Measurements from ENCODE around the gene TMEM200B. TPM values are rescaled to one million over a fixed set of nuclear protein-coding genes. Genes with fewer than 3 reads are reported as not detected.
"Not testable (repeated sequence)": the region's sequence is repeated elsewhere in the genome, so short reads cannot be mapped to it uniquely, and the experiment has no call there.

The TMEM200B gene
- total RNA-seq, 1 experiment from 2014 or later: not detected

DNA sequence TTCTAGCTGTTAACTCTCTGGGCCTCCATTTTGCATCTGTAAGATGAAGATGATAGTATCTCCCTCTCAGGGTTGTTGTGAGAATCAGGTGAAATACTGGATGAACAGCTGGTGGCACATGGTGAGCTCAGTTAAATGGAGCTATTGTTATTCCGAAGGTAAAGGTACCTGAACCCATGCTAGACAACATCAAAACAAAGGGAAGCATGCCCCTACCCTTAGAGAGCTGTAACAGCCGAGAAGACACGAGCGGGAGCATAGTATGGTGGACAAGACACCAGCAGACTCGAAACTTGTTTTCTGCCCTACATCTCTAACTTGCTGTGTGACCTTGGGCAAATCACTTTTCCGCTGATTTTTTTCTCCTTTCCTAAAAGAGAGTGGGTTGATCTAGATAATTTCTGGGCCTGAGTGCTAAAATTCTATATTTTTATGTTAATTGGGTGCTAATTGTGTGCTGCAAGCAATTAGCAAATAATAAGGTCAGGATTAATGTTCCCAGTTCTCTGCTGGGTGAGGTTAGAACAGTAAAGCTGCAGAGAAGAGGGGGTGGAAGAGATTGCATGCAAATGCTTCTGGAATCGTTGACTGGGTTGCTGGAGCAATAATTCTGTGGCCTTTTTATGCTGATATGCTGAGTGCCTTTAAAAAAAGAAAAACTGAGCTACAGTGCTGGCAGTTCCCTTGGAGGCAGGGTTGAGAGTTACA, 10.8 kb downstream of the TMEM200B start:
- no peak for DNase-seq (ENCODE audit: low spot score)

GRCh38 chr1:29108041-29108440, 15.7 kb downstream of the TMEM200B start:
- not testable (repeated sequence) for DNase-seq (ENCODE audit: low spot score)

GRCh38 chr1:29105822-29106221, 17.9 kb downstream of the TMEM200B start:
- DNase-seq (ENCODE audit: low spot score): peak; percentile 49

DNA sequence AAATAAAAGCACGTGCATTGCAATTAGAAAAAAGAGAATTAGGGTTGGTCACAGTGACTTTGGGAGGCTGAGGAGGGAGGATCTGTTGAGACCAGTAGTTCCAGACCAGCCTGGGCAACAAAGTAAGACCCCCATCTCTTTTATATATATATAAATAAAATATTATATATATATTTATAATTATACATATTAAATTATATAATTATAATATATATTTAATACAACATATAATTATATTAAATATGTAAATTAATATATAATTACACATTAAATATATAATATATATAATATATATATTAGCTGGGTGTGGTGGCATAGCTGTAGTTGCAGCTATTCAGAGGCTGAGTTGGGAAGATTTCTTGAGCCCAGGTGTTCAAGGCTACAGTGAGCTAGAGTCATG, 23.2 kb downstream of the TMEM200B start:
- DNase-seq (ENCODE audit: low spot score): no peak

- no peak for DNase-seq (ENCODE audit: low spot score)
These were observed 24.4 kb downstream of the TMEM200B start for GRCh38 chr1:29099286-29099685.

DNA sequence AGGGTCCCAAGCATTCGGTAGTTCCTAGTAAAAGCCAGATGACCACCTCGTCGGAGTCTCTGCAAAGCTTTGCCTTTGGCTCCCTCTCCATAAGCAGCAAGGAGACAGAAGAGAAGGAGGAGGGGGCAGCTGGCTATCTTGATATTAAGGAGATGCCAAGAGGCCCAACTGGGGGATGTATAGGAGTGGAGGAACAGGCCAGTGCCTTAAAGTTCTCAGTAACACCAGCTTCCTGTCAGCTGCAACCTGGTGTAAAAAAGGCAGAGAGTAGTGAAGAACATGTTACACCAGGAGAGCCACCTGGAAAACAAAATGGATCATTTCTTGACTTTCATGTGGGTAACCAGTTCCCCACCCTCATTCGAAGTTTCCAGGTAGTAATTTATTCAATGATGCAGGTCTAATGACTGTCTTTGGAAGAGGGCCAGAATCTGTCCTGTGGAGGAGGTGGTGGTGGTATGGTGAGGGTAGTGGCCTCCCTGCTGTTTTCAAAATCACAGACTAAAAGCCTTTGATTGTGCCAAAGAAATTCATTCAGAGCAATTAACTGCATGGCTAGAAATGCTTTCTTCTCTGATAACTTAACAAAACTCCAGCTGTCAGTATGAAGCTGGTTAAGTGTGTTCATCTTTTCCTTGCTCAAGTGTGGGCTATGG, 27.3 kb downstream of the TMEM200B start:
- no peak for DNase-seq (ENCODE audit: low spot score)

DNA sequence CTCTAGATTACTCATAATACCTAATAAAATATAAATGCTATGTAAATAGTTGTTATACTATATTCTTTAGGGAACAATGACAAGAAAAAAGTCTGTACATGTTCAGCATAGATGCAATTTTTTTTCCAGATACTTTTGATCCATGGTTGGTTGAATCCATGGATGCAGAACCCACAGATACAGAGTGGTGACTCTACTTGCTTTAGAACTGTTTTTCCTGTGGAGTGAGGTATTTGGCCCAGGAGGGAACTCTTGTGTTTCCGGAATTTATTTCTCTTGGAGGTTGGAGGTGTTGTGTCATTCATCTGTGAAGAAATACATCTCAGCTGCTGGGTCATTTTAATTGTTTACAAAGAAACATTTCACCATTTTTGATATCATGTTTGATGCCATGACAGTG, 28.7 kb downstream of the TMEM200B start:
- no peak for DNase-seq (ENCODE audit: low spot score)

- DNase-seq (ENCODE audit: low spot score): no peak
These were observed 29.3 kb downstream of the TMEM200B start for GRCh38 chr1:29094433-29094832.

- DNase-seq (ENCODE audit: low spot score): not testable (repeated sequence)
These were observed 31.0 kb downstream of the TMEM200B start for GRCh38 chr1:29092704-29093103.

DNA sequence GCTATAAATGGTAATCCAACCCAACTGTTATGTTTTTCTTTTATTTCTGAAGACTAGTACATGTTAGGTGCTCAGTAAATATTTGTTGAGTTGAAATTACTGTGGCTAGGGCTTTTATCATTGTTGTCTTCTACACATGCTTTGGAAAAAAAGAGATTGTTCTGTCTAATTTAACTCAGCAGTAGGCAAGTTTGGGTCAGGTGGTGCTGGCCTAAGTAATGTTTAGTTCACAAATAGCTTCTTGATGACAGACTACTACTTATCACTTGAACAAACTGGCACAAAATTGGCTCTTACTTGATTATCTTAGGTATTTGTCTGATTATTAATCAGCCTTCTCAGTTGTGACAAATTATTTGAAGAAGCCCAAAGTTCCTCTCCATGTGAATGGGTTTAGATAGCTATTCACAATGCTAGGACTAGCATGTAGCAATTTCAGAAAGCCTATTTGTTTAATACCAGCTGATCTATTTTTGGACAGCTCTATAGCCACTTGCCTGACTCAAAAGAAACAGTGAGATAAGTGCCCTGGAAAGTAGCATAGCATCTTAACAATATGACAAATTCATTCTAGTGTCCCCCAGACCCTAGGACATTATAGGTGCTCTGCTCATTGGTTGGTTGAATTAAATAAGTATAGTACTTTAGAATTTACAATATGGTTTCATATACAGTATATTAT, 32.6 kb downstream of the TMEM200B start:
- no peak for DNase-seq (ENCODE audit: low spot score)

DNA sequence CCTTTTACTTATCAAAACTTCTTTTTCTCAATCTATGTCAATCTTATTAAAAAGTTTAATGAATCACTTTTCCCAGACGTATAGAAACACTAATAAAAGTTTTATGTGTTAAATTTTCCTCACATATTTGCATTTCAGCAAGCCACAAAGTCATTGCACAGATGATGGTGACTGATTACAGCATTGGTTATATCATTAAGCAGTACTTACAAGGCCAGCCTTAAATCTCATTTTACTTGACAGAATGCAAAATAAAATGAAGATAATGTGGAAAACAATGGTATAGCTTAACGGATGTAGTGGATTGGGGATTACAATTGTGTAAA, 39.5 kb downstream of the TMEM200B start:
- DNase-seq (ENCODE audit: low spot score): no peak

DNA sequence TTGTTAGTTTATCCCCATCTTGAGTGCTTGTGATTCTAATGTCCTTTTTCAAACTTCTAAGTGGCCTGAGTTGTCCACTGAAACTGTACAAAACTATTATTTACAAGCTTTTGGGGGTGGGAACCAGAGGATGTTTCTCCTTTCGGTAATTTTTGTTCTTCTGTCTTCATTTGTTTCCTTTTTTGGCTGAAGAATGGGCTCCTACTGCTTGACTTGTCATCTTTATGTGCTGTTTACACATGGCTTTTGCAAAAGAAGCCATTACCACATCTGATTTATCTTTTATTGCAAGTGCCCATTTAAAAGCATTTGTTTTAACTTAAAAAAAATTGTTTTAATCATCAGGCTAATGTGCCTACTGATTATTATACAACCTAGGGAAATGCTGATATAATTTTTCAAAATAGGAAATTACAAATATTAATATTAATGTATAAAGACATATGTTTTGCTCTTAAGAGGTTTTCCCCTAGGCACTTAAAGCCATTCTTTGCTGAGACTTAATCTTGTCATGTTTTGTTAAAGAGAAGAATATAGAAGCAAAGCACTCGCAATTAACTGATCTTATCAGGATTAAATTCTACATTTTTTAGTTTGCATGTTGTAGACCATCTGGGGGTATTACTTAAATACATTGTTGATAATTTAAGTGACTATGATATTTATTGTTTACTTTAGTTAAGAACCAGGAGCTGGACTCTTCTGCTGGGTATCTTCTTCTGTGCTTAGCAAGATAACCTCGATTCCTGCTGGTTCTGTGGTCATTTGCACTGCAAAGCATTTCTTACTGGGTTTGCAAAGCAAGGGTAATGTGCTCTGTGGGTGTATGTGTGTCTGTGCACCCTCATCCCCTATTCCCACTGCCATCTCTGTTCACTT, 40.1 kb downstream of the TMEM200B start:
- DNase-seq (ENCODE audit: low spot score): no peak

DNA sequence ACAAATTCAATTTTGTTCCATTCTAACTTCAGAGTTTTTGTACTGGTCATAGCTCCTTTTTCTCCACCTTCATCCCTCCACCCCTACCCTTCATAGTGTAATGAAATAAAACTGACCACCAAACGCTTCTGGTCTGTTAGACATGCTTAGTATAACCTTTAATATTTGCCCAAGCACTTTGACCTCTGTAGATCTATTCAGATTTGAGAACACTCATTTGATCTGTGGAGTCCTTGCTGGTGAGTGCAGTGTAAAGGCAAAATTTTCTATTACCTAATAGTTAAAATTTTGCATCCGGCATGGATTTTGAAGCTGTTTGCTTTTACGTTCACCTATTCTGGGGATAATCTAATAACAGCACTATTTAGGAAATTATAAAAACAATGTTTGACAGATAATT, 41.2 kb downstream of the TMEM200B start:
- no peak for DNase-seq (ENCODE audit: low spot score)

DNA sequence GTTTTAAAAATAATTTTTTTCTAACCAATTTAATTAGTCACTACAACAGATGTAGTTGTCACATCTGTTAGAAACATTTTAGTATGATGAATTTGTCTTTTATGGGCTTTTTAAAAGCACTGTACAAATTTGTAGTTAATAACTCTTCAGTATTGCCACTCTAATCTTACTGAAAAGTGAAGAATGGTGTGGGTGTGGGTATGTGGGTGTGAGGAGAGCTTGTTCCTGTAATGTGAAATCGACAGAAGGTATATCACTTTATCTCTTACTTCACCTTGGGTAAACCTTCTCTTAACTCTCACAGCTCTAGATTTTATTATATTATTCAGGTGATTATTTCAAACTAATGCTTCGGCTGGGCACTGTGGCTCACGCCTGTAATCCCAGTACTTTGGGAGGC, 42.5 kb downstream of the TMEM200B start:
- no peak for DNase-seq (ENCODE audit: low spot score)

- not testable (repeated sequence) for DNase-seq (ENCODE audit: low spot score)
These were observed 43.6 kb downstream of the TMEM200B start for GRCh38 chr1:29079916-29080629.

DNA sequence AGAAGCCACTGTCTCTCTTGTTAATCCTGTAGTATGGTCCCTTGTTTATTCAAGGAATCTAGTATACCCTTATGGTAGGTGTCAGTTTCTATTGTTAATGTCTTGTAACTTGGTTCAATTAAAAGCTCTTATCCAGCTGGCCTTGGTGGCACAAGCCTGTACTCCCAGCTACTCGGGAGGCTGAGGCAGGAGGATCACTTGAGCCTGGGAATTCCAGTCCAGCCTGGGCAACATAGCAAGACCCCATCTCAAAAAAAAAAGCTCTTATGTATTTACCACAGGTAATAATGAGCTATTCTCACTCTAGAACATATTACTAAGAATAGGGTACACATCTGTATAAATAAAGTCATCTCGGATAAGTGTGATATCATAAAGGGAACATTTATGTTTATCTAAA, 46.5 kb downstream of the TMEM200B start:
- no peak for DNase-seq (ENCODE audit: low spot score)

Small RNAs within 50 kb of the gene (small RNA-seq; reads per million reads assigned to genes)
- not detected for gene RF02271

Other genes starting within 250 kb of the TMEM200B start
- 35.2 and 36.4 TPM in 2 replicates for gene EPB41, start 209.3 kb downstream of the TMEM200B start, total RNA-seq (2014; rRNA removed; shearing (Covaris generic))
- gene SRSF4, start 58.0 kb upstream of the TMEM200B start, total RNA-seq (2014; rRNA removed; shearing (Covaris generic)): 36.2 and 51.3 TPM in 2 replicates
- 24.2 and 27.8 TPM in 2 replicates for gene MECR, start 107.0 kb upstream of the TMEM200B start, total RNA-seq (2014; rRNA removed; shearing (Covaris generic))
- gene PTPRU, start 112.6 kb upstream of the TMEM200B start, total RNA-seq (2014; rRNA removed; shearing (Covaris generic)): 0.03 TPM in 2 replicates

Measured in HT-29 (cell line).